GM23338 (cell line): ENCODE results near the gene TMEM175. TPM values are rescaled to one million over a fixed set of nuclear protein-coding genes. Genes with fewer than 3 reads are reported as not detected.

ENCODE experiments used
- ATAC-seq: fragments of 200-7000 bp; cut with Tn5 transposase; 3 replicates; pipeline ENCODE4 v1.9.1; 2020
- DNase-seq: peaks from one replicate; pipeline ENCODE4 v3.0.0-alpha.2; 2015; ENCODE audit warnings: low spot score
- H2AFZ ChIP-seq: fragments of 200-600 bp; sonication (generic); 2 replicates; pipeline ENCODE4 v1.8.0; 2016; ENCODE audit warnings: antibody characterized with exemption, mild to moderate bottlenecking, moderate library complexity
- H3F3A ChIP-seq: fragments of 200-600 bp; sonication (generic); replicated peaks from 2 replicates; pipeline ENCODE4 v1.8.0; 2017; ENCODE audit warnings: antibody characterized with exemption, mixed run types, low read depth
- H3K27ac ChIP-seq: fragments of 200-600 bp; sonication (generic); 2 replicates; pipeline ENCODE4 v1.6.1; 2016; ENCODE audit warnings: low read depth
- H3K27me3 ChIP-seq: fragments of 200-600 bp; sonication (generic); 2 replicates; pipeline ENCODE4 v1.8.0; 2016; ENCODE audit warnings: mild to moderate bottlenecking, mixed run types, moderate library complexity; ENCODE audit not compliant: insufficient read depth
- H3K36me3 ChIP-seq: fragments of 200-600 bp; sonication (generic); 2 replicates; pipeline ENCODE4 v1.8.0; 2016; ENCODE audit warnings: mild to moderate bottlenecking; ENCODE audit not compliant: insufficient read depth
- H3K4me1 ChIP-seq: fragments of 200-600 bp; sonication (generic); 2 replicates; pipeline ENCODE4 v1.8.0; 2016; ENCODE audit warnings: mild to moderate bottlenecking, moderate library complexity; ENCODE audit not compliant: insufficient read depth
- H3K4me2 ChIP-seq: fragments of 200-600 bp; sonication (generic); 2 replicates; pipeline ENCODE4 v1.7.1; 2017; ENCODE audit warnings: mixed run types
- H3K4me3 ChIP-seq: fragments of 200-600 bp; sonication (generic); 2 replicates; pipeline ENCODE4 v1.6.1; 2016; ENCODE audit warnings: mixed run types
- H3K79me2 ChIP-seq: fragments of 200-600 bp; sonication (generic); replicated peaks from 2 replicates; pipeline ENCODE4 v1.8.0; 2017; ENCODE audit warnings: mild to moderate bottlenecking; ENCODE audit not compliant: insufficient read depth
- H3K9me2 ChIP-seq: fragments of 200-600 bp; sonication (generic); 2 replicates; pipeline ENCODE4 v1.8.0; 2017; ENCODE audit not compliant: insufficient read depth
- H4K20me1 ChIP-seq: fragments of 200-600 bp; sonication (generic); replicated peaks from 2 replicates; pipeline ENCODE4 v1.8.0; 2017; ENCODE audit warnings: mild to moderate bottlenecking; ENCODE audit not compliant: insufficient read depth
- H3K27ac Mint-ChIP-seq: 2 replicates; pipeline ENCODE4 v1.8.0; 2020; ENCODE audit warnings: inconsistent platforms, mild to moderate bottlenecking, moderate library complexity, mixed read lengths
- H3K27me3 Mint-ChIP-seq: 3 replicates; pipeline ENCODE4 v1.8.0; 2022; ENCODE audit warnings: low read depth, mild to moderate bottlenecking, moderate library complexity, mixed read lengths, inconsistent platforms; ENCODE audit not compliant: insufficient read depth, poor library complexity
- H3K36me3 Mint-ChIP-seq: 3 replicates; pipeline ENCODE4 v1.8.0; 2021; ENCODE audit warnings: low read depth, mild to moderate bottlenecking, inconsistent platforms, moderate library complexity, mixed read lengths
- H3K4me1 Mint-ChIP-seq: 3 replicates; pipeline ENCODE4 v1.8.0; 2020; ENCODE audit warnings: mild to moderate bottlenecking, inconsistent platforms, mixed read lengths
- H3K4me3 Mint-ChIP-seq: 3 replicates; pipeline ENCODE4 v1.8.0; 2021; ENCODE audit warnings: moderate library complexity, mild to moderate bottlenecking, inconsistent platforms, mixed read lengths
- H3K9me3 Mint-ChIP-seq: 3 replicates; pipeline ENCODE4 v1.8.0; 2020; ENCODE audit warnings: moderate library complexity, mild to moderate bottlenecking, inconsistent platforms, mixed read lengths
- CREB1 ChIP-seq: fragments of 250-450 bp; sonication (Bioruptor Pico); IDR thresholded peaks from 2 replicates; pipeline ENCODE4 v1.5.0; 2020; ENCODE audit warnings: low read depth, mild to moderate bottlenecking, moderate library complexity
- CTCF ChIP-seq, 2 experiments: fragments of 200-600 bp in 1 of 2; sonication (generic) in 1 of 2; conservative IDR thresholded peaks; 2 replicates each; pipeline versions ENCODE4 v1.5.1 to v1.6.1; 2016 to 2017; ENCODE audit warnings: antibody characterized with exemption in 2 of 2, low read depth in 2 of 2, mild to moderate bottlenecking in 2 of 2, moderate library complexity in 1 of 2
- ETS1 ChIP-seq: IDR thresholded peaks from 2 replicates; pipeline ENCODE4 v1.6.1; 2016; ENCODE audit warnings: antibody characterized with exemption
- EZH2 ChIP-seq: fragments of 200-600 bp; sonication (generic); IDR thresholded peaks from one replicate; pipeline ENCODE4 v1.8.0; 2017; ENCODE audit warnings: antibody characterized with exemption, mild to moderate bottlenecking, low read depth; ENCODE audit not compliant: unreplicated experiment
- EZH2phosphoT487 ChIP-seq: fragments of 200-600 bp; sonication (generic); IDR thresholded peaks from one replicate; pipeline ENCODE4 v1.8.1; 2018; ENCODE audit warnings: antibody characterized with exemption; ENCODE audit not compliant: unreplicated experiment
- JUNB ChIP-seq: IDR thresholded peaks from one replicate; pipeline ENCODE4 v1.6.1; 2016; ENCODE audit warnings: antibody characterized with exemption; ENCODE audit not compliant: unreplicated experiment
- NANOG ChIP-seq: IDR thresholded peaks from 2 replicates; pipeline ENCODE4 v1.6.1; 2016; ENCODE audit warnings: antibody characterized with exemption, borderline replicate concordance
- POLR2AphosphoS5 ChIP-seq: IDR thresholded peaks from 2 replicates; pipeline ENCODE4 v1.6.1; 2016; ENCODE audit warnings: antibody characterized with exemption, low read depth
- REST ChIP-seq: IDR thresholded peaks from one replicate; pipeline ENCODE4 v1.6.1; 2018; ENCODE audit warnings: antibody characterized with exemption; ENCODE audit not compliant: unreplicated experiment
- STAT1 ChIP-seq: IDR thresholded peaks from one replicate; pipeline ENCODE4 v1.6.1; 2016; ENCODE audit warnings: antibody characterized with exemption; ENCODE audit not compliant: unreplicated experiment
- ZNF114 ChIP-seq: fragments of 250-450 bp; sonication (Bioruptor Pico); IDR thresholded peaks from 2 replicates; pipeline ENCODE4 v1.5.0; 2020; ENCODE audit warnings: mild to moderate bottlenecking, moderate library complexity
- ZNF331 ChIP-seq: fragments of 250-450 bp; sonication (Bioruptor Pico); IDR thresholded peaks from 2 replicates; pipeline ENCODE4 v1.5.0; 2020; ENCODE audit warnings: low read depth, mild to moderate bottlenecking, moderate library complexity
- ZNF462 ChIP-seq: fragments of 250-450 bp; sonication (Bioruptor Pico); IDR thresholded peaks from 2 replicates; pipeline ENCODE4 v1.5.0; 2020; ENCODE audit warnings: mild to moderate bottlenecking, moderate library complexity
- polyA plus RNA-seq: library from polyadenylated mRNA; unstranded; fragments of >200 nt; fragmentation: Nextera tagmentation; extraction: Ambion mirVana; gene quantifications from 2 replicates; pipeline ENCODE4 v1.2.1, GENCODE V29; 2016
- total RNA-seq: library from RNA; depleted of rRNA; stranded (reverse); fragments of >200 nt; shearing (Covaris generic); gene quantifications from 2 replicates; pipeline ENCODE4 v1.2.3, GENCODE V29; 2014

TMEM175 gene
- total and polyA plus RNA-seq, 2 experiments from 2014 or later = 8.0 to 11.4 TPM

GRCh38 chr4:930827-931193, 1.4 kb upstream of the TMEM175 start:
- ATAC-seq = no peak
- Mint-ChIP-seq H3K9me3 (no peaks in the 10 kb centered on the region), H3K27ac (no peak overlapping the region), H3K4me1 (peaks cover 13% of the 10 kb centered on the region), H3K36me3 (no peaks in the 10 kb centered on the region), H3K27me3 (peaks cover 15% of the 10 kb centered on the region), H3K4me3 (peak overlapping the region; percentile 92)
- H3K27me3 ChIP-seq = no peaks in the 10 kb centered on the region
- no peak overlapping the region for H3K27ac ChIP-seq
- H2AFZ ChIP-seq = no peak overlapping the region
- no peaks in the 10 kb centered on the region for H3F3A ChIP-seq
- no peak for DNase-seq
- peak overlapping the region; percentile 99 for H3K4me2 ChIP-seq
- no peaks in the 10 kb centered on the region; the same call in 1 of the 2 replicates for H3K4me1 ChIP-seq
- H3K4me3 ChIP-seq = peak overlapping the region; percentile 96
- no peaks in the 10 kb centered on the region for H3K9me2 ChIP-seq
- no peak for TF ChIP-seq ETS1
- TF ChIP-seq ZNF462 = no peak
- TF ChIP-seq REST = no peak
- TF ChIP-seq ZNF114 (CRISPR knock-in tag) = no peak
- no peak for TF ChIP-seq NANOG
- no peak for TF ChIP-seq JUNB
- no peak for TF ChIP-seq CREB1 (CRISPR knock-in tag)
- TF ChIP-seq POLR2AphosphoS5 = no peak
- no peak for TF ChIP-seq ZNF331 (CRISPR knock-in tag)
- TF ChIP-seq EZH2 = no peak
- TF ChIP-seq CTCF (conservative IDR thresholded peaks at IDR 0.05; ENCODE audit: low read depth in 2 of 2) = no peak
- no peak for TF ChIP-seq STAT1
- TF ChIP-seq EZH2phosphoT487 = no peak
- peaks cover 48% of the 10 kb centered on the region for H3K79me2 ChIP-seq
- peaks cover 24% of the 10 kb centered on the region for H4K20me1 ChIP-seq
- no peaks in the 10 kb centered on the region for H3K36me3 ChIP-seq
